OCI-M2 (cell line): ENCODE measurements around the gene SCNN1B.
"Not testable (repeated sequence)": the region's sequence is repeated elsewhere in the genome, so short reads cannot be mapped to it uniquely, and the experiment has no call there.

Experiments used
- DNase-seq: peaks from one replicate; lab custom pipeline; 2025; ENCODE audit not compliant: unreplicated experiment; lab: John Stamatoyannopoulos, UW

The SCNN1B gene

DNA sequence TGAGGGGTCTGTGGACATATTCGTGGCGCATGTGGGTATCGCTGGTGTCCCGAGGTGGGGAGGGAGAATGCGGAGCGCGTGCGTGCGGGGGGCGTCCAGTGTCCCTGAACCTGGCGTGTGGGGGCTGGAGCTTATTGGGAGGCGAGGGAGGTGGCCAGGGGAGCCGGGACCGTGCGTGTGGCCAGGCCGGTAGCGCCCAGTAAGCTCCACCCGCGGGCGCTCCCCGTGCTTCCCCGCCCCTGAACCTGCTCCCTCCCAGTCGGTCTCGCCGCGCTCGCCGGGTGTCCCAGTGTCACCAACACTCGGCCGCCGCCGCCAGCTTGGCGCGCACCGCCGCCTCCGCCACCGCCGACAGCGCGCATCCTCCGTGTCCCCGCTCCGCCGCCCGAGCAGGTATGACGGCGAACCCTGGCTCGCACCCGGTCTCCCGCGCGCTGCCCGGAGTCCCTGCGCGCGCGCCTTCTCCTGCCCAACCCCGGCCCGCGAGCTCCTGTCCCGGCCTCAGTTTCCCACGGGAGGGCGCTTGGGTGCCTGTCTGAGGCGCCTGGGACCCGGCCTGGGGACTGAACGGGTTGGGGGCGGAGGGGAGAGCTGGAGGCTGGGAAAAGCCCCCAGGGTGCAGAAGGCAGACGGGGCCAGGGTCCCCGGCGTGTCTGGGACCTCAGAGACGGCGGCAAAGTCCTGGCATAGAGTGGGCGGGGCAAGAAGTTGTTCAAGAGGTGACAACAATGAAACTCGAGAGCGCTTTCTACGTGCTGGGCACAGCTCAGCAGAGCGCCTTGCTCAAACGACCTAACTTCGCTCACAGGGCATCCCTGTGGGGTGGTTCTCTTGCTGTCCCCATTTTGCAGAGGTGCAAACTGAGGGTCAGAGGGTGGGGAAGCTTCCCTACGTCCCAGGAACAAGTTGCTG, at the start of gene SCNN1B:
Gene SCNN1B, plus strand, starts transcription at position 258 of the 912 bp plus-strand sequence. CDS start 46,298 bp downstream, outside the sequence.
- no peak for DNase-seq

- DNase-seq, result no peak
These were observed 49.8 kb upstream of the SCNN1B start for GRCh38 chr16:23252310-23252709.

DNA sequence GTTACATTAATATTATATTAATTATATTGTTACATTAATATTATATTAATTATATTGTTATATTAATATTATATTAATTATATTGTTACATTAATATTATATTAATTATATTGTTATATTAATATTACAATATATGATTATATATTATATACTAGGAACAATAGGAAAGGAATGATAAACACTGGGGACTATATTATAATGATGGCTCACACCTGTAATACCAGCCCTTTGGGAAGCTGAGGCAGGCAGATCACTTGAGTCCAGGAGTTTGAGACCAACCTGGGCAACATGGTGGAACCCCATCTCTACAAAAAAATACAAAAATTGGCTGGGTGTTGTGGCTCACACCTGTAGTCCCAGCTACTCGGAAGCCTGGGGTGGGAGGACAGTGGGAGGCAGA, 48.5 kb upstream of the SCNN1B start:
- DNase-seq, result not testable (repeated sequence)

DNA sequence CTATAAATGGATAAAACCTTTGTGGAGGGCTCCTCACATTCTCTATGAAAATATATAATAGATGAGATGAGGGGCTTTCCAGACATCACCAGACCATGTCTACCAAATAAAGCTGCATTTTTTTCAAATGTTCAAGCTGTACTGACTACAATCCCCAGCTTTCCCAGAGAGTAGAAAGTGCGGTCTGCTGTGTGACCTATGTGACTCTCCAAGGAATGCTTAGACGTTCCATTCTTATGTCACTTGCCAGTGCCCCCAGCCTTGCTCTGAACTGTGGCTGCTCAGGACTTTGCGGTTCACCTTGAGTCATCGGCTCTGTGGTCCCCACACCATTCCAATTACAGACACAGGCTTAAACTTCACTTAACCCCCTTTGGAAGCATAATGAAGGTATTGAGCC, 47.8 kb upstream of the SCNN1B start:
- no peak for DNase-seq

DNA sequence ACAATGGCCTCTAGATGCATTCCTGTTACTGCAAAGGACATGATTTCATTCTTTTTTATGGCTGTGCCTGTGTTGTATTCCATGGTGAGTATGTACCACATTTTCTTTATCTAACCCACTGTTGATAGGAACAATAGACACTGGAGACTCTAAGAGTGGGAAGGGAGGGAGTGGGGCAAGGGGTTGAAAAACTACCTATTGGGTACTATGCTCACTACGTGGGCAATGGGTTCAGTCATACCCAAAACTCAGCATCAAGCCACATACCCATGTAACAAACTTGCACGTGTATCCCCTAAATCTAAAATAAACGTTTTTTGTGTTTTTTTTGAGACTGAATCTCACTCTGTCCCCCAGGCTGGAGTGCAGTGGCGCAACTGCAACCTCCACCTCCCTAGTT, 47.1 kb upstream of the SCNN1B start:
- no peak for DNase-seq

DNA sequence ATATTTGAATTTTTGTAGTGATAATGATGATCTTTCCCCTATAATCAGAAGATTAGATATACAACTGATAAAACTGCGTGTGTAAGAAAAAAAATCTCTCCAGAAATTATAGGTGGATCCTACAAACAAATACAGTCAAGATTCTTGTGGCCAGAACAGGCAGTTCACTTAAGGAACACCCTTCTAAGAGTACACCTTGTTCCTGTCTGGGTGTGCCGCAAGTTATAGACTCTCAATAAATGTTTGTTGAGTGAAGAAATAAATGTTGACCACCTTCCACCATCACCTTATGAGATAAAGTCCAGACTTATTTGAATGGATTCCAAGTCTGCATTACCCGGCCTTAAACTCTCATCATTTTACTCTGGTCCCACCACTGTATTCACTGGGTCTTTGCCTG, 45.7 kb upstream of the SCNN1B start:
- no peak for DNase-seq

DNA sequence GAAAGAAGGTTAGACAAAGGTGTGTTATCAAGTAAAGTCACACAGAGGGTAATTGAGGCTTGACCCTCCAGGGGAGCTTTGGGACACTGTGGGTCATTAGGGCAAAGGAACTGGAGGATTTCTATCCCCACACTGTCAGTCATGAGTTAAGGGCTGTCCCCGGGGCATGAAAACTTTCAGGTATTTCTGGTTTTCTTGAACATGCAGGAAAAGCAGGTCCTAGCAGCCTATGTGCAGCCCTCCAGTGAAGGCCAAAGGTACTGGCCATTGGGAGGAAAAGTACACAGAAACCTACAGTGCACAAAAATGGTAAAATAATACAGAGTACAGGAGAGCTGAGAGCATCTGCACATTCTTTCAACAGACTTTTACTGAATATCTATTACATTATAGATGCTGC, 44.4 kb upstream of the SCNN1B start:
- no peak for DNase-seq

- no peak for DNase-seq
These were observed 43.2 kb upstream of the SCNN1B start for GRCh38 chr16:23258919-23259237.

DNA sequence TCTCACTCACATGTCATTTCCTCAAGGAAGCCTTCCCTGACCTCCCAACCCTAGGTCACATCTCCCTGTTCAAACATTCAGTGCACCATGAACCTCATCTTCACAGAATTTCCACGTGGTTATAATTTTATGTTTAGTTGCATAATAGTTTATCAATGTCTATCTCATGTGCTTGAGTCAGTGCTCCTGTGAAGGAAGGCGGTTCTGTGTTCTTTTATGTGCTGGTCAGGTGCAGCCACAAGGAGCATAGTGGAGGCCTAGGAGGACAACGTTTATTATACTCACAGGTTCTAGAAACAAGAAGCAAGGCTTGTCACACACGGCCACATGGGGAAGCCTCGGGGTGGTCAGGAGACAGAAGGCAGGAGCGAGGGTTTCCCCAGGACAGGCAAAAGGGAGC, 34.5 kb upstream of the SCNN1B start:
- DNase-seq, result no peak

DNA sequence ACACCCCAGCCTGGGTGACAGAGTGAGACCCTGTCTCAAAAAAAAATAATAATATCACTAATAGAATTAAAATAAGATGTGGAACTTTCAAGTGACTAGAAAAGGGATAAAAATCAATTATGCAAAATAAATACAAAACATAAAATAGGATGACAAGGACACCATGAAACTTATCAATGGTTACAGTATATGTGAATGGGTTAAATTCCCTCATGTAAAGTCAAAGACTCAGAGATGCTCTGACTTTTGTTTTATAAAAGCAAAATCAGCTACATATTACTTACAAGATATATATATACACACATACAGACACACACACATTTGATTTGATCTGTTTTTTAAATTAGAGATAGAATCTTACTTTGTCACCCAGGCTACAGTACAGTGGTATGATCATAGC, 33.5 kb upstream of the SCNN1B start:
- no peak for DNase-seq

DNA sequence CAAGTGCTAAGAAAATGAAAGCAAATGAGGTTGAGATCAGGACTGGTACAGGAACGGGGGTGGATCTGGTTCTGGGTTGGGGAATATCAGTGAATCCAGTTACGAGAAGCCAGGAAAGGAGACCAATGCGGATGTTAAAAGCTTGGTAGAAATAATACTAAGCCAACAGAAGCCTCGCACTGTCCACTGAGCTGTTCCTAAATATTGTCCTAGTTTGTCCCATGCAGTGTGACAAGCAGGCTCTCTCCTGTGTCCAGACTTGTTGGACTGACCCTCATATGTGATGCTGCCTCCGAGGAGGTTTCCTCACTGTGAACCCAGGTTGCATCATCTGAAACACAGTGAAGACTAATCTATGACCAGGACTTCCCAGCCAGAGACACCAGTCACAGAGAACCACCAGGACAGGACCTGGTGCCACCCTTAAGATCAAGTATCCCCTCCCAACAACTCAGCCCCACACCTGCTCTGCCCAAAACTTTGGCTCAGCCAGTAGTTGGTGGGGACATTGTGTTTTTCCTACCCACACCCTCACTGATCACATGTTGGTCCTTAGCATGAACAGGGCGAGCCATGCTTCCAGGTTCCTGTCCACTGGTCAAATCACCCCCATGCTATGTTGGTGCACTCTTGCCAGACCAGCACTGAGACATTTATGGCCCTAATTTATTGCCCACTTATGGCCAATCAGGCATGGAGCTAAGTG, 32.7 kb upstream of the SCNN1B start:
- no peak for DNase-seq

DNA sequence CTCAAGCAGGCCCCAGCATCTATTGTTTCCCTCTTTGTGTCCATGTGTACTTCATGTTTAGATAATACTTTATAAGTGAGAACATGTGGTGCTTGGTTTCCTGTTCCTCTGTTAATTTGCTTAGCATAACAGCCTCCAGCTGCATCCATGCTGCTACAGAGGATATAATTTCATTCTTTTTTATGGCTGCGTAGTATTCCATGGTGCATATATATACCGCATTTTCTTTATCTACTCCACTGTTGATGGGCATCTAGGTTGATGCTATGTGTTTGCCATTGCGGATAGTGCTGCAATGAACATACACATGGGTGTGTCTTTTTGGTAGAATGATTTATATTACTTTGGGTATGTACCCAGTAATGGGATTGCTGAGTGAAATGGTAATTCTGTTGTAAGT, 31.4 kb upstream of the SCNN1B start:
- no peak for DNase-seq

DNA sequence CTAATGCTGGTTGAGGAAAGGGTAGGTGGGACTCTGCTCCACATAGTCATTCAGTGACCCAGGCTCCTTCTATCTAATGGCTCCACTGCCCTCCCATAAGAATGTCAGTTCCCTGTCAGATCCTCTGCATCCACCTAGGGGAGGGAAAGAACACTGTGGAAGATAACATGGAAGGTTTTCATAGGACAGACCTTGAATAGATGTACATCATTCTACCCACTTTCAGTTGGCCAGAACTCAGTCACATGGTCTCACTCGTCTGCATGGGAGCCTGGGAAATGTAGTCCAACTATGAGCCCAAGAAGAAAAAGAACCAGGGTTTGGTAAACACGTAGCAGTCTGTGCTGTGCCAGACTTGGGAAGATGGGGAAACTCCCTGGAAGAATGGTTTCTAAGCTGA, 27.1 kb upstream of the SCNN1B start:
- no peak for DNase-seq

DNA sequence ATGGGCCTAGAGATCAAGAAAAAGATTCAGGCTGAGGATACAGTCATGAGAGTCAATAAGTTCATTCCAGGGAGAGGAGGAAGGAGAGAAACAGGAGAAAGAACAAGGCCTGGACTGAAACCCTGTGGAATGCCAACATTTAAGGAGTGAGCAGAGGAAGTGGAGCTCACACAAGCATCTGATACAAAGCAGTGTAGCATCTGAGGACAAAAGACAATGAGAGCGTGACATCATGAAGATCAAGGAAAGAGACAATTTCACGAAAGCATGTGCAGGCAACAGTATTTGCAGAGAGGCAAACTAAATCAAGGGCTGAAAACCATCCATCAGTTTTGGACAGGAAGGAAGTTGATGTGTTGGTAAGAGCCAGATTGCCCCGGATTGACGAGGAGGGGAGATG, 25.3 kb upstream of the SCNN1B start:
- DNase-seq, result no peak

GRCh38 chr16:23278031-23278430, 24.1 kb upstream of the SCNN1B start:
- no peak for DNase-seq

DNA sequence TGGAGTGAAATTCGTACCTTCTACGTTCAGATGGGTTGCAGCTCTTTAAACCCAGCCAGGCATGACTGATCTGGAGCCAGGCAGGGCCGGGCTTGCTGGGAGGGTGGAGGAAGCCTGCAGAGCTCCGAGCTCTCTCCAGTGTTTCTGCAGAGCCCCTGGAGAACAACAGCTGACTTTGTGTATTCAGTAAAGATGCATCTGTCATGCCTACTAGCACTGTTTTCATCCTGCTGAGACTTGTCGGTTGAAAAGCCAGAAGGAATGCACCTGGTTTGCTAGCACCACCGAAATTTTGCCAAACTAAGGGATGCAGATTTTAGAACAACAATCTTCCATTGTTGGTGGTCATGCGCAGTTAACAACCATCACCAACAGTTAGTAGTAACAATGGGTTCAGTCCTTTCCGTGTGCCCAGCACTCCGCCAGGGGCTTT, 22.4 kb upstream of the SCNN1B start:
- DNase-seq, result no peak

DNA sequence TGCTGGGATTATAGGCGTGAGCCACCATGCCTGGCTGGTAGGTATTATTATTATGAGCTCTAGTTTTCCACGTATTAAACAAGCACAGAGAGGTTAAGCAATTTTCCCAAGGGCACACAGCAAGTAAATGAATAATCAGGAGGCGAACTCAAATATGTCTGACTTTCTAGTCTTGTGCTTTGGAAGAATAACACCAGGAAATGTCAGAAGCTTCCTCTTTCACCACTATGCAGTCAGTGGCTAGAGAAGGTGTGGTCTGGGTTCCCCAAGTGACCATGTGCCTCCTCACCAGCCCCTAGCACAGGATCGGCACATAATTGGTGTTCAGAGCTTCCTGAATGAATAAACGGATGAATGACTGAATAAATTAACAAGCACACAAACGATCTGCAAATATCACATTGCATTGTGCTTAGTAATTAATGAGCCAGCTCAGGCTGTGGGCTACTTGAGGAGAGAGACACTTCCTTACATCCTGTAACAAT, 21.6 kb upstream of the SCNN1B start:
- DNase-seq, result no peak

- no peak for DNase-seq
These were observed 19.5 kb upstream of the SCNN1B start for GRCh38 chr16:23282568-23282967.

- no peak for DNase-seq
These were observed 18.5 kb upstream of the SCNN1B start for GRCh38 chr16:23283571-23283970.

DNA sequence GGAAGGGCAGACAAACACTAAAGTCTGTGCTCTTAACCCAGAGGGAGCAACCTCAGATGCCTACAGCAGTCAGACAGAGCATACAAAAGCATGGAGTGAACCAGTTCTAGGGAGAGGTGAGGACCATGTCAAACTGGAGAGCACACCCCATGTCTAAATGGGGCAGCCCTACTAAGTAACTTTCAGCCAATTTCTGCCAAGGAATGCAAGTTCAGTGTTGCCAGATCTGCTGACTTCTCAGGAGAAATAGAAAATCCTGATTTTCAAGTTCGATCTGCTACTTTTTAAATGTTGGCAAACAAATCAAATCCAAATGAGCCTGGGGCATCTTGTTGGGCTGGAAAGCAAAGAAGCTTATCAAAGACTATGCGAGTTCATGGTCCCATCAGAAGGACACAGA, 17.5 kb upstream of the SCNN1B start:
- DNase-seq, result no peak

DNA sequence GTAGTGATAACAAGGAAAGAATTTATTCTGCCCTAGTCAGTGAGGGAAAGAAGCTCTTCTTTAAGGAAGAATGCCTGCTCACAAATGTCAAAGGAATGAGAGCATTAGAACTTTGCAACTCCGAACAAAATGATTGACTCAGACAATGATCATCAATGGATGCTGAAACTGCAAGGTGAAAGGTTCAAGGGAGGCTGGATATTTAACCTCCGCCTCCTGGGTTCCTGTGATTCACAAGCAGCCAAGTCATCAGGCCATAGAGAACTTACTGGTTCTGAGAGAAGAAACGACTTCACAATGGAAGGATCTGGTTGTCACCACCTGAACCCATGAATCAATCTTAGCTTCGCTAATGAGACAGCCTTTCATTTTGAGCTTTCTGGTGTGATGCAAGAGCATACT, 16.0 kb upstream of the SCNN1B start:
- no peak for DNase-seq

DNA sequence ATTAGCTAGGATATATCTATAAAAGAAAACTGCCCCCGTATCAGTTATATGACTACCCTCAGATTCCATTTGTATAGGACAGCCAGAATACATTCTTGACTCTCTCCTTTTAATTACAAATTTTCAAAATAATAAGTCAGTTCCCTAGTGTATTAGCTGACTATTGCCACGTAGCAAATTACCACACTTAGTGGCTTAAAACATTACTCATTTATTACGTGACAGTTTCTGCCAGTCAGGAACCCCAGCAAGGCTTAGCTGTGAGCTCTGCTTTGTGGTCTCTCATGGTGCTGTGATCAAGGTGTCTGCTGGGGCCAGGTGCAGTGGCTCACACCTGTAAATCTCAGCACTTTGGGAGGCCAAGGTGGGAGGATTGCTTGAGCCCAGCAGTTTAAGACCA, 13.9 kb upstream of the SCNN1B start:
- no peak for DNase-seq
